COR-L47 (cell line): ENCODE results near the gene TMTC2.

Experiments used
- DNase-seq: peaks from one replicate; lab custom pipeline; 2025; lab: John Stamatoyannopoulos, UW

Gene TMTC2

GRCh38 chr12:82955043-82955442 is 268.3 kb downstream of the TMTC2 start:
- DNase-seq = no peak

- no peak for DNase-seq
Measured at GRCh38 chr12:82958966-82959365, 272.3 kb downstream of the TMTC2 start.

GRCh38 chr12:82959821-82960220 is 273.1 kb downstream of the TMTC2 start:
- no peak for DNase-seq

- no peak for DNase-seq
Measured at GRCh38 chr12:82961835-82962234, 275.1 kb downstream of the TMTC2 start.

GRCh38 chr12:82963956-82964355 is 277.2 kb downstream of the TMTC2 start:
- no peak for DNase-seq

- no peak for DNase-seq
Measured at GRCh38 chr12:82964446-82964845, 277.7 kb downstream of the TMTC2 start.

- no peak for DNase-seq
Measured at GRCh38 chr12:82966001-82966559, 279.4 kb downstream of the TMTC2 start.

- DNase-seq = no peak
Measured at GRCh38 chr12:82968631-82969367, 282.1 kb downstream of the TMTC2 start.

GRCh38 chr12:82970614-82971013 is 283.9 kb downstream of the TMTC2 start:
- no peak for DNase-seq

GRCh38 chr12:82971584-82971983 is 284.9 kb downstream of the TMTC2 start:
- no peak for DNase-seq

- no peak for DNase-seq
Measured at GRCh38 chr12:82972624-82973023, 285.9 kb downstream of the TMTC2 start.

- no peak for DNase-seq
Measured at GRCh38 chr12:82973592-82973991, 286.9 kb downstream of the TMTC2 start.

- no peak for DNase-seq
Measured at GRCh38 chr12:82981150-82981549, 294.4 kb downstream of the TMTC2 start.

- DNase-seq = no peak
Measured at GRCh38 chr12:82994117-82994516, 307.4 kb downstream of the TMTC2 start.

- DNase-seq = peak; percentile 50
Measured at GRCh38 chr12:82996168-82996812, 309.6 kb downstream of the TMTC2 start.

- DNase-seq = no peak
Measured at GRCh38 chr12:82998509-82998908, 311.8 kb downstream of the TMTC2 start.

- DNase-seq = no peak
Measured at GRCh38 chr12:83003026-83003425, 316.3 kb downstream of the TMTC2 start.

- no peak for DNase-seq
Measured at GRCh38 chr12:83005534-83006197, 319.0 kb downstream of the TMTC2 start.

GRCh38 chr12:83008703-83009102 is 322.0 kb downstream of the TMTC2 start:
- DNase-seq = no peak

GRCh38 chr12:83010169-83010804 is 323.6 kb downstream of the TMTC2 start:
- DNase-seq = no peak

- no peak for DNase-seq
Measured at GRCh38 chr12:83015390-83016217, 328.9 kb downstream of the TMTC2 start.
